Measurements from ENCODE around the gene BTNL2.
"Not testable (repeated sequence)": the region's sequence is repeated elsewhere in the genome, so short reads cannot be mapped to it uniquely, and the experiment has no call there.

The BTNL2 gene

GRCh38 chr6:32369660-32370059, 37.3 kb downstream of the BTNL2 start:
- no peak for DNase-seq (ENCODE audit: low read depth)

GRCh38 chr6:32367644-32368043, 39.3 kb downstream of the BTNL2 start:
- no peak for DNase-seq (ENCODE audit: low read depth)

GRCh38 chr6:32359225-32359624, 47.8 kb downstream of the BTNL2 start:
- not testable (repeated sequence) for DNase-seq (ENCODE audit: low read depth)

GRCh38 chr6:32358548-32358947, 48.4 kb downstream of the BTNL2 start:
- not testable (repeated sequence) for DNase-seq (ENCODE audit: low read depth)

- DNase-seq (ENCODE audit: low read depth), result no peak
Observed at GRCh38 chr6:32355018-32355417, 52.0 kb downstream of the BTNL2 start.

- DNase-seq (ENCODE audit: low read depth), result no peak
Observed at GRCh38 chr6:32353348-32353747, 53.6 kb downstream of the BTNL2 start.

Data from T-helper 22 cell (primary cell).